ENCODE measurements around the gene ZFAND3. TPM values are rescaled to one million over a fixed set of nuclear protein-coding genes. Genes with fewer than 3 reads are reported as not detected.

ZFAND3 gene
- polyA plus RNA-seq, 3 donors, result 11.5 to 21.1 (median 11.7) TPM

GRCh38 chr6:37856285-37856684 is 36.8 kb downstream of the ZFAND3 start:
- H3K27me3 ChIP-seq (ENCODE audit: control insufficient read depth in 2 of 2, insufficient read depth in 2 of 2, low read length in 2 of 2), result no peaks in the 10 kb centered on the region
- H2AFZ ChIP-seq (ENCODE audit: insufficient read depth, low read depth, low read length, poor library complexity, severe bottlenecking), result no peak overlapping the region
- no peaks in the 10 kb centered on the region for H3K9me3 Mint-ChIP-seq
- no peak overlapping the region for H3K4me2 ChIP-seq (replicated peaks; ENCODE audit: extremely low read depth, low read length, poor library complexity, severe bottlenecking)
- H3K36me3 Mint-ChIP-seq, result peaks cover 12 to 25% of the 10 kb centered on the region in 2 donors
- H3K79me2 ChIP-seq (ENCODE audit: insufficient read depth, low read length), result peaks cover 99% of the 10 kb centered on the region
- H3K27ac ChIP-seq (ENCODE audit: low read depth in 1 of 2, low read length in 2 of 2), result no peak overlapping the region
- H3K27me3 Mint-ChIP-seq (ENCODE audit: low read depth in 3 of 3), result no peaks in the 10 kb centered on the region
- H3K4me3 Mint-ChIP-seq, result no peak overlapping the region
- H3K9ac ChIP-seq (ENCODE audit: insufficient read depth, low read length, poor library complexity, severe bottlenecking), result no peak overlapping the region
- H3K4me1 Mint-ChIP-seq, result peaks cover 18% of the 10 kb centered on the region
- H3K9me3 ChIP-seq (replicated peaks in 1 of 2; ENCODE audit: control insufficient read depth in 1 of 2, insufficient read depth in 1 of 2, low read length in 2 of 2), result no peaks in the 10 kb centered on the region
- H3K4me1 ChIP-seq (ENCODE audit: control insufficient read depth in 1 of 2, insufficient read depth in 2 of 2, low read length in 2 of 2), result no peaks in the 10 kb centered on the region
- peaks cover 100% of the 10 kb centered on the region for H4K20me1 ChIP-seq (ENCODE audit: insufficient read depth, low read length)
- no peak for DNase-seq
- H3K27ac Mint-ChIP-seq, result peak overlapping the region in 2 of 7 donors; percentile 7 to 12
- H3K4me3 ChIP-seq (replicated peaks in 1 of 3; ENCODE audit: low read depth in 2 of 3, low read length in 3 of 3), result no peak overlapping the region
- no peak for TF ChIP-seq CTCF (IDR thresholded peaks at IDR 0.05)
- intact Hi-C loops (cut with micrococcal nuclease), result loop anchor here in 1 of 2 donors (5.0 kb wide), 1 partner anchor 34 kb away; no protein-coding TSS in a partner anchor
- WGBS (ENCODE audit: insufficient coverage), result no CpG with 5 or more reads among the region's 2 CpGs
- peaks cover 0 to 15% of the 10 kb centered on the region in 2 donors for H3K36me3 ChIP-seq (replicated peaks in 1 of 2; ENCODE audit: control insufficient read depth in 1 of 2, insufficient read depth in 2 of 2, low read length in 2 of 2)

GRCh38 chr6:37858363-37858762 is 38.8 kb downstream of the ZFAND3 start:
- Mint-ChIP-seq H3K9me3 (no peaks in the 10 kb centered on the region), H3K27me3 (ENCODE audit: low read depth in 3 of 3) (no peaks in the 10 kb centered on the region), H3K4me1 (peaks cover 18% of the 10 kb centered on the region), H3K27ac (peak overlapping the region in 3 of 7 donors; percentile 4 to 45 (median 8)), H3K36me3 (peaks cover 14 to 24% of the 10 kb centered on the region in 2 donors), H3K4me3 (no peak overlapping the region)
- WGBS (ENCODE audit: insufficient coverage), result 100% methylated on average over 2 of the region's 3 CpGs
- Histone ChIP-seq H3K9me3 (replicated peaks in 1 of 2; ENCODE audit: control insufficient read depth in 1 of 2, insufficient read depth in 1 of 2, low read length in 2 of 2) (no peaks in the 10 kb centered on the region), H3K4me2 (replicated peaks; ENCODE audit: extremely low read depth, low read length, poor library complexity, severe bottlenecking) (no peak overlapping the region), H3K27ac (ENCODE audit: low read depth in 1 of 2, low read length in 2 of 2) (no peak overlapping the region), H3K27me3 (ENCODE audit: control insufficient read depth in 2 of 2, insufficient read depth in 2 of 2, low read length in 2 of 2) (no peaks in the 10 kb centered on the region), H4K20me1 (ENCODE audit: insufficient read depth, low read length) (peaks cover 99% of the 10 kb centered on the region), H3K79me2 (ENCODE audit: insufficient read depth, low read length) (peaks cover 98% of the 10 kb centered on the region), H2AFZ (ENCODE audit: insufficient read depth, low read depth, low read length, poor library complexity, severe bottlenecking) (no peak overlapping the region), H3K36me3 (replicated peaks in 1 of 2; ENCODE audit: control insufficient read depth in 1 of 2, insufficient read depth in 2 of 2, low read length in 2 of 2) (peaks cover 0 to 20% of the 10 kb centered on the region in 2 donors), H3K4me1 (ENCODE audit: control insufficient read depth in 1 of 2, insufficient read depth in 2 of 2, low read length in 2 of 2) (no peaks in the 10 kb centered on the region), H3K4me3 (replicated peaks in 1 of 3; ENCODE audit: low read depth in 2 of 3, low read length in 3 of 3) (no peak overlapping the region), H3K9ac (ENCODE audit: insufficient read depth, low read length, poor library complexity, severe bottlenecking) (no peak overlapping the region)
- no peak for TF ChIP-seq CTCF (IDR thresholded peaks at IDR 0.05)
- DNase-seq, result no peak
- intact Hi-C loops (cut with micrococcal nuclease), result loop anchor here in 1 of 2 donors (5.0 kb wide), 1 partner anchor 36 kb away; no protein-coding TSS in a partner anchor

Data from CD14-positive monocyte (primary cell).